T1000 (cell line): ENCODE results near the gene CTDSPL.
"Not testable (repeated sequence)": the region's sequence is repeated elsewhere in the genome, so short reads cannot be mapped to it uniquely, and the experiment has no call there.

Experiments
- DNase-seq: peaks from one replicate; lab custom pipeline; 2025; ENCODE audit warnings: mixed read lengths; lab: John Stamatoyannopoulos, UW

The CTDSPL gene

DNA sequence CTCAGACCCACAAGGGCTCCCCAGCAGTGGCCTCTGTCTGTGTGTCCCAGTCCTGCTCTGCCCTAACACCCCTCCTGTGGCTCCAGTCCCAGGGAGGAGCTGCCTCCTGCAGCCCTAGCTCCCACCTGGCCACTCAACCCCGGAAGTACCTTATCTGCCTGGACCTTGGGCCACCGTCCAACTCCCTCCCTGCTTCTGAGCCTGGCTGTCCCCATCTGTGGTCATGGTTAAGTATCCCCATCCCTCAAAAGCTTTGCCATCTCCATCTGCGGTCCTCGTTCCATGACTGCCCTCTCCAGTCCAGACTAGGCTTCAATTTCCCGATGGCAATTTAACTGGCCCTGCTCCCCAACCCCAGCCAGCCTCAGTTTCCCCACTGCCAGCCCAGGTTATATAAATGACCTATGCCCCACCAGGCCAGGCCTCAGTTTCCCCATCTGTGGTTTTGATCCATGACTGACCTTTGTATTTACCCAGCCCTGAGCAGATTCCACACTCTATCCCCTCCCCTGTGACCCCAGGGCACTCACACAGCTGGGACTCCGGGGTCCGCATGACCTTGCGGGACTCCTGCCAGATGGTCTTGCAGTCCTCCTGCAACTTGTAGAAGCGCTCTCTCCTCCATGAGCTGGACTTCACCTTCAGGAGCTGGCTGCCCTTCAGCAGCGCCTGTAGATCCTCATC lies 158.1 kb downstream of the CTDSPL start:
- no peak for DNase-seq

DNA sequence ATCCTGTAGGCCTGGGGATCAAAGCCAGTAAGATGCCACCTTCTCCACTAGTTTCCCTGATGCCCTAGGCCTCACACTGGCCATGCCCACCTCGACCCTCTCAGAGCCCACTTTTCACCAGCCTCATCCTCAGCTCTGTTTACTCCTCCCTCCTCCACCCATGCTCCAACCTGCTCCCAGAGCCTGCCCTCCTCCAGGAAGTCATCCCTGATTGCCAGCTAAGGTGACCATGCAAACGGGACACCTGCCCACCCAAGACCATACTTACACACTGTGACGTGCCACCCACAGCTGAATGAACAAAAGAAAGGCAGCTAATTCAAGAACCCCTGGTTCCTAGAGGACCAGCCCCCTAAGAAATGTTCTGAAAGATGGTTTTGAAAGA lies 158.7 kb downstream of the CTDSPL start:
- DNase-seq: no peak

DNA sequence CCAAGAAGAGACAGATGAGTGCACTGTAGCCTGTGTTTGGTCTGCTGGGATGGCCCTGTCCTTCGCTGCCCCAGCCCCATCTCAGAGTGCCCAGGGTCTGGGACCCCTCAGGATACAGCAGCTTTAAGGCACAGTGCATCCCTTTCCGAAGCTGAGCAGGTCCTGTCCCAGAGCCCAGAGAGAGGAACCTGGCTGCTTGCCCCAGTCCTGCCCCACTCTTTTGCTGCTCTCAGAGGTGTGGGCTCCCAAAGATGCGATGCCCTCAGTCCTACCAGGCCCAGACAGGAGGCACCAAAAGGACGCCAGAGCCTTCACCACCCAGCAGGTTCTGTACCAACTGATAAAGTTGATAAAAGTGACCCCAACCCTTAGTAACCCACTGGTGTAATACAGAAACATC lies 159.5 kb downstream of the CTDSPL start:
- DNase-seq: no peak

DNA sequence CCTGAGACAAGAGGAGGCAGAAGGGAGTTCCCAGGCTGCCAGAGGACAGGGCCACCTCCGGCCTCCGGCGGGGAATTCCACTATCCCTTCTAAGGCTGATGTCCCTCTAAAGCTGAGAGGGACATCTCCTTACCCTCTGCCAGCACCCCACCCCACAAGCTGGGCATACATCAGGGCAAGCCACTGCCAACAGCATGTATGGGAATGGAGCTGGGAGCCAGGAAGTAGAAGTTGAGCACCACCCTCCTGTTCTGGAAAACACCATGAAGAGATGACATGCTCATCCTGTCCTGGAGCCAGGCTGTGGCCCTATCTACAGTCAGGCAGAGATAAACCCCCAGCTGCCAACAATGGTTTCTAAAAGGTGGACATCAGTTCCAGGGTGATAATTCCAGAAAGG lies 160.6 kb downstream of the CTDSPL start:
- no peak for DNase-seq

DNA sequence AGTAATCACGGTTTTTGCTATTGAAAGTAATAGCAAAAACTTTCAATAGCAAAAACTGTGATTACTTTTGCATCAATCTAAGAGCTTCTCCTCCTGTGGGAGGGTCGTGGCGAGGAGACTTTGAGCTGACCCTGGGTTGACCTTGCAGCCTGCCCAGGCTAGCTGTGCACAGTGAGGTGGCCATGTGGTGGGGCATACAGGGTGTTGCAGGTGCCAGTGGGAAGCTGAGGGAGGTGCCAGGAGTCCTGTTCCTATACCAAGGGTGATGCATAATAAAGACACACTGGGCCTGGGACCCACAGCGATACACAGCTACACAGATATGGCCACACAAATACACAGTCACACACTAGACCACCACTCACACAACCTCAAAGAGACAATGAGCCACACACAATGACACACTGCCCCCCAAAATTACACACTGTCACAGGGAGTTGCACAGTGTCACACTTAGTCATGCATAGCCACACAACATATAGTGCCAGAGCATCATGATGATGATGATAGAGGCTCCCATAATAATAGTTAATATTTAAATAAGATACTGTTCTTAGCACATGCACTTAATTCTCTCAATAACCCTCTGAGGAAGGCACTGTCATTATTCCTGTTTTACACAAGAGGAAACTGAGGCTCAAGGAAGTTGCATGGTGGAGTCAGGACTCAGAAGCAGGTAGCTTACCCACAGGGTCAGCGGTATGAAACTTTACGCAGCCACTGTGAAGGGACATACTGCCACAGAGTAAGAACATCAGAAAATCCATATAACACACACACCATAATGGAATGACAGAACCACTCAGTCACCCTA lies 161.4 kb downstream of the CTDSPL start:
- no peak for DNase-seq

DNA sequence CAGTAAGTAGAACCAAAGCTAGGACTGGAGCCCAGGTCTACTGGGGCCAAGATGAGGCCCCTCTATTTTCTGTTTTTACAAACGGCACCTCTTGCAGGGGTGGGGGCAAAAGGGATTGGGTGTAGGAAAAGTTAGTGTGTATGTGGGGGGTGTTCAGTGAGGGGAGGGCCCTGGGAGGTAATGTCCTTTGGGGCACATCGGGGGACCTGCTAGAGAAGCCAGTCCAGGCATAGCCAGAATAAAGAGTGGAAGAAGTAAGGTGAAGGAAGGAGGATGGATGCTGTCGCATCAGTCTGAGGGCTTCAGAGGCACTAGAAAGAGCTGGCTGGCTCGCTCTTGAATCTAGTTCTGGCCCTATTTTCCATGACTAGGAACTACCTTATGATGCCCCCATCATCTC lies 165.2 kb downstream of the CTDSPL start:
- no peak for DNase-seq

DNA sequence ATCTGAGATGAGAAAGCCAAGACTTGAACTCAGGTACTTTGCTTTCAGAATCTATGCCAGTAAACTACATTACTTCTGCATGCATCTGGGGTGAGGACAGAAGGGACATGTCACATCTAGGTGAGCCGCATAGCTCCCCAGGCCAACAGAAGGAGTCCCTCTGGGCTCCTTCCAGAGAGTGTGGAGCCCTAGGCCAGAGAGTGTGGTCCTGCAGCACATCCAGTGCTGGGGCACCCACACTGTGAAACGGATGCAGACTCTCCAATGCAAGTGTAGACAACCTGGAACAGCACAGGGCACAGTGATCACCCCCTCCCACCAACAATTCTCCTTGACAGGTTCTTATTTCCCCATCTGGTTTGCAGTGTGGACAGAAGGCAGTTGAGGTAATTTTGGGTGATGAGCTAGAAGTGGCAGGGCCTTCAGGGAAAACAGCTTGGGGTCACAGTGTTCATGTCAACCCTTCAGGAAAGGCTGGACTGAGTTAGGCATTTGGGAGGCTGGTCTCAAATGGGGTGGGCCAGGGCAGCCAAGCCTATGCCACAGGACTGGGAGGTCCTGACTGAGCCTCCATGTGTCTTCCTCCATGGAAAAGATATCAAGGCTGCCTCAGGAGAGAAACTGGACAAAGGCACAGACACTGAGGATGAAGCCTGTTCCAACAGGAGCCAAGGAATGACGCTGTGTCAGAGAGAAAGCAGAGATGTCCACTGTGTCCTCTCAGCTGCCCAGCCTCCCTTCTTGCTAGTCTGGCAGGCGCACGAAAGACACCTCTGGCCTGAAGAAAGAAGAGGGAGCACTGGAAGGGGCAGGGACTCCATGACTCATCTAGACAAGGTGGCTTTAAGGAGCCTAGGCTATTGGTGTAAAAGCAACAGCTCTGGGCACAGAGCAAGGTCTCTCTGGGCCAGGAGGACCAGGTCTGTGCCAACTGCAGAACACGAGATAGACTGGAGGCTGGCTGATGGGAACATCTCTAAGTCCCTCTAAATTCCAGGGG lies 166.1 kb downstream of the CTDSPL start:
- DNase-seq: no peak

DNA sequence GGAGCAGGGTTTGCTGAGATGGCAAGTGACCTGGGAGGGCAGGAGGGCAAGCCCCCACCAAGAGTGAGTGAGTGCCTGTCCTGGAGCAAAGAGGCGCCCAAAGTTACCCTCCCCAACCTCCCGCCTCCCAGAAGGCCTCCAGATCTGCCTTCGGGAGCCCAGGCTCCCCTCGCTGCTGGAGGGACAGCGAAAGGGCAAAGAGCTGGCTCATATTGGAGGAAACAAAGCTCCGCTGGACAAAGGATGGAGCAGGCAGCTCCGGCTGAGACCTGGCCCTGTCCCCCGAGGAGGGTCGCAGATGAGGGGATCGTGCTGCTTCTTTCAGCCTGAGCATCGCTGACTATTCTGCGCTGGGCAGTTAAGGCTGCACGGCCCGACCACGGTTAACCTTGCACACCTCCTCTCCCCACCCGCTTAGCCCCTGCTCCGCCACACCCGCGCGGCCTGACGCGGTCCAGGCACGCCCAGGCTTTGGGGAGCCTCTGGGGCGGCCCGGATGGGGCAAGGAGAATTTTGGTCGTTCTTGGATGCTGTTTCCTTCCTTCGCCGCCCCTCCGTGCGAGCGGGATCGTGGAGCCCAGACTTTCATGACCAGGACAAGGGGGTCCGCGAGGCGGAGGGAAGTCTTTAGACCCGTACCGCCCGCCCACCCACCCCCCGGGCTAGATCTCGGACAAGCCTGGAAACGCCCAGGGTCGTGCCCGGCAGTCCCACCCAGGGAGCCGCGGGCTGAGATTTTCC lies 167.1 kb downstream of the CTDSPL start:
- no peak for DNase-seq

DNA sequence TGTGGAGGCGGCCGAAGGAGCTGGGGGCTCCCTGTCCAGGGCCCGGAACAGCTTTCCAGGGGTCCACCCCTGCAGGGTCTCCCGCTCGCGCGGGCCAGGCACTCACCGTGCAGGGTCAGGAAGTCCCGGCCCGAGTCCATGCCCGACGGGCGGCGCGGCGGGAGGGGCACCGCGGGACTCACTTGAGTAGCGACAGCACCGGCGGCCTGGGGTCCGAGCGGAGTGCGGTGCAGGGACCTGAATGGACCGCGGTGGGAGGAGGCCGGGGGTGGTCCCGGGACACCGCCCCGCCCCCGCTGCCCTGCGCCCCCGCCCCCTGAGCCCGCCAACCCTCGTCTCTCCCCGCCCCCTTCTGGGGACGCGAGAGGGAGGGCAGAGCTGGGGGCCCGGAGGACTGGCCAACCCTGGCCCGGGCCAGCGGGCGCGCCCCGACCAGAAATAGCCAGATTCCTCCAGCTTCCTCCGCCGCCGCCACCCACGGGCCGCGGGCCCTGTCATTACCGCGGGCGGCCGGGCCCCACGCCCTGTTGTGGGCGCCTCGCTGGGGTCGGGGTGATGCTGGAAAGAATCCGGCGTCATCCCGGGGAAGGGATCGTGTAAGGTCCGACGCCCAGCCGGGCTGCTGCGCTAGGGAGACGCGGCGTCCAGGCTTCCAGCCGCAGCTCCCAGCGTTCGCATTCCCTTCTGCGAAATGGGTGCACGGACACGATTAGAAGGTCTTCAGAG lies 167.9 kb downstream of the CTDSPL start, which contains the start of gene PLCD1:
PLCD1 (minus strand) TSS at position 243 of the 726 bp plus-strand sequence; CDS start at position 140, 103 bp downstream.
- DNase-seq: peak; percentile 67

DNA sequence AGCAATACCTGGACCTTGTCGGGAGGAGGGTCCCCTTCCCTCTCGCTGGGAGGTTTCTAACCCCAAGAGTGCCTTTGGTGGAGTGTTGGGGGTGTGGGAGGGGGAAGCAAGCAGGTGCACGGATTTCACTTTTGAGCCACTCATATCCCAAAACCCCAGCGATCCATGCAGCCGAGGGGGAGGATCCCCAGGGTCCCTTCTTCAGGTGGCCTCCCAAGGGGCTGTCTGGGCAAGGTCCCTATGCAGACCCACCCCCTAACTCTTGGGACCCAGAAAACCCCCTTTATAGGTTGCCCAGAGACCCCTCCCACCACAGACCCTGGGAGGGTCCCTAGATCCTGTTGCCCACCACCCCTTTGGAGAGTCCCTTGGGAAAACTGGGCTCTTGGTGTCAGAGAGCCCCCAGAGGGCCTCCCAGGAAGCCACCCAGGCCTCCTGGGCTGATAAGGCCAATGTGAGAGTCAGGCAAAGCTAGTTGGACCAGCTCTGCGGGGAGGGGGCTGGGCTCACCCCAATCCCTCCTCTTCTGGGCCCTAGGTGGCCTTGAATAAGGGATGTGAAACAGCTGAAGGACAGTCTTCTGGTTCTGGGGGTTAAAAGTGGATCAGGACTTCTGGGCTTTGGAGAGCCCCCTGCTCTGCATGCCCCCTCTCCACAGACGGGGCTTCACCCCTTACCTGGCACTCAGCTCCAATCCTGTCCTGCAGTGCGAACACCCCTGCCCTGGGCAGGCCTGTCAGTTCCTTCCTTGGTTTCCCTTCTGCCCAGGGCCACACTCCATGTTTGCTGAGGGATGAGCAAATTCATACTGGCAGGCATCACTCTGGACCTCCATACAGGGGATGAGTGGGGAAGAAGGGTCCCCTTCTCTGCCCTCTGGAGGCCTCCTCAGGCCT lies 168.7 kb downstream of the CTDSPL start:
- DNase-seq: no peak

DNA sequence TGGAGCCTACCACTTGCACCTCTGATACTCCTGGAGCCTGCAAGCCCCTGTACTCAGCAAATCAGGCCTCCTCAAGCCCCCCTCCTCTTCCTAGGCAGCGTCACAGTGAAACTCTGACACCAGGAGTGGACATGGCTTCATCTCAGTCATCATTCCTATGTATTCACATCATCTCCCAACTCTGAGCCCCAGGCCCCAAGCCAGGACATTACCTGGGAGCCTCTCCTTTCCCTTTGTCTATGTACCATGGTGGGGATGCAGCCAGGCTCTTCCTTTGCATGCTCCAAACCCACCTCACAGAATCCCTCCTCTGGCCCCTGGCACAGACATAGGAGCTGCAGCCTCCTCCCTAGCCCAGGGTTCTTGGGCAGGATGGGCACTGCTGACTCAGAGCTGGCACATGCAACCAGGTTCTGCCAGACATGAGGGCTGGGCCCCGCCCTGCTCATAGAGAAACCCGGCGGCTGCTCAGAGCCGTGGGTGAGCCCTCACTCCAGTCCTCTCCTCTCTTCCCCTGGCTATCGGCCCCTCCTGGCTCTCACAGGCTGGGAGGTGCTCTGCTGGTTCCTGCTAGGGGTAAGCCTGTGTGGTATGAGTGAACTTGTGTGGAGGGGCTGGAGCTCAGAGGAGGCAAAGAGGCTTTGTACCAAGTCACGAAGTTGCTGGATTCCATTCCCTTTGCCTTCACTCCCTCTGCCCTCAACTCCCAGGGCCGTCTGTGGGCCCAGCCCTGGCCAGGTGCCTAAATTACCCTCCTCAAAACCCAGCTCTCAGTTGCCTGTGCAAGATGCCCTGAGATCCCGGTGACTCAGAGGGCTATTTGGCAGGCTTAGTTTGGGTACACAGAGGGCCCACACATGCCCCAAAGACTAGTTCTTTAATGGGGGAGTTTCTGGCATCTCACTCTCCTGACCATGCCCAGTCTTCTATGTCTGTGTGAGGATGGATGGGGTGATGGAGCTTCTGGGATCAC lies 169.6 kb downstream of the CTDSPL start:
- DNase-seq: peak; percentile 72

DNA sequence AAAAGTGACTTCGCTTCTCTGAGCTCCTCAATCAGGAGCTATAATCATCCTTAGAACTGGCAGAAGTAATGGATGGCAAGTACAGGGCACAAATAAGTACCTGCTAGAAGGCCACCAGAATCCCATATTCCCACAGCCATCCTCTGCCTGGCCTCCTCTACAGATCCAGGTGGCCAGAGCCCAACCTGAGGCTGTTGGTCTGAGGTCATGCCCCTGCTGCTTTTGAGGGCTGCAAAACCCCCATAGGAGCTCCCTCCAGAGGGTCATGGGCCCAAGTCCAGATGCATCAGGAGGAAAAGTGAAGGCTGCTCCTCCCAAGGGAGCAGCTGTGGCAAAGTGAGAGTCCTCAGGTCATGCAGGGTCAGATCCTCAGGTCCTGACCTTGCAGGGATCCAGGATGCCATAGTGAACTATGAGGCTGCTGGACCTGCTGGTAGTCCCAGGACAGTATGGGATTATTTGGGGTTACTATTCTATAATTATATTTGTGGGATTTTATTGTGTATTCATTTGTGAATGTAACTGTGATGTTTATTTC lies 170.7 kb downstream of the CTDSPL start:
- DNase-seq: no peak

DNA sequence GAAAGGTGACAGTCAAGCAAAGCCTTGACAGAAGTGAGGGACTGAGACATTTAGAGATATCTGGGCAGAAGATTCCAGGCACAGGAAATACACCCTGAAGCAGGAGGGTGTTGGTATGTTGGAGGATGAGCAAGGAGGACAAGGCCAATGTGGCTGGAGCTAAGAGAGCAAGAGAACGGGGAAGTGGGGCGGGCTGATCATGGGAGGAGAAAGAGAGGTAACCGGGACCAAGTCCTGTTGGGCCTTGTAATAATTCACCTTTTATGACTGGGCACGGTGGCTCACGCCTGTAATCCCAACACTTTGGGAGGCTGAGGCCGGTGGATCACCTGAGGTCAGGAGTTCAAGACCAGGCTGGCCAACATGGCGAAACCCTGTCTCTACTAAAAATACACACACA lies 171.9 kb downstream of the CTDSPL start:
- not testable (repeated sequence) for DNase-seq
